NCI-H2196 treated with DMSO at 0.1 percent for 48 hours (cell line): ENCODE data around the gene HYPK.

ENCODE experiments used
- DNase-seq: peaks from one replicate; lab custom pipeline; 2025; ENCODE audit not compliant: unreplicated experiment; lab: John Stamatoyannopoulos, UW

The HYPK gene, protein sequence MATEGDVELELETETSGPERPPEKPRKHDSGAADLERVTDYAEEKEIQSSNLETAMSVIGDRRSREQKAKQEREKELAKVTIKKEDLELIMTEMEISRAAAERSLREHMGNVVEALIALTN

DNA sequence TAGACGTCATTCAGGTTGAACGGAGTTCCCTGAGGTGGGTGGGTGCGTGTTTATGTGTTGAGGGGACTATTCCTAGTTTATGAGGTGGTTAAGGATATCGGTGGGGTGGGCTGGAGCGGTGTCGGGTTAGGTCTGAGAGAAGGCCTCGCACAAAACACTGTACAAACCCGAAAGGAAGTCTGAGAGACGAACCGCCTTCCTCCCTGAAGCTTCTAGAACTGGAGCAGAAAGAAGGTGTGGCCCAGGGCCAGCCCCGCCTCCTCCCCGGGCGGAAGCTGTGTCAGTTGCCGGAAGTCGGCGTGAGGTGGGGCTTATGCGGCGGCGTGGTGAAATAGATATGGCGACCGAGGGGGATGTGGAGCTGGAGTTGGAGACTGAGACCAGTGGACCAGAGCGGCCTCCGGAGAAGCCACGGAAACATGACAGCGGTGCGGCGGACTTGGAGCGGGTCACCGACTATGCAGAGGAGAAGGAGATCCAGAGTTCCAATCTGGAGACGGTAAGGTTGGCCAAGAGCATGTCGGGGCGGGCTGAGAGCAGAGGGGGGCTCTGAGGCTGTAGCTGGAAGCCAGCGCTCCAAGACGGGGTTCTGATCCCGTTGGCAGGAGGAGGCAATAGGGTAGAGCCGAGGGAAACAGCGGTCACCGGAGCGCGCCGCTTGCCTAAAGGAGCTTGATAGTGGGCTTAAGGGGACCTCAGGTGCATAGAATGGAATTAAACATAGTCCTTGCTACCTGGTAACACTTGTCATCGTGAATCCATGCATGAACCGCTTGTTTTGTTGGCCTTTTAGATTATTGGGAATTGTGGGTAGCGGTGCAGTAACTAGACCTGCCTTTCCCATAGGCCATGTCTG lies at the start of gene HYPK:
HYPK (plus strand) TSS at position 314 of the 856 bp plus-strand sequence; CDS start at position 338, 24 bp downstream.
- peak; percentile 55 for DNase-seq

DNA sequence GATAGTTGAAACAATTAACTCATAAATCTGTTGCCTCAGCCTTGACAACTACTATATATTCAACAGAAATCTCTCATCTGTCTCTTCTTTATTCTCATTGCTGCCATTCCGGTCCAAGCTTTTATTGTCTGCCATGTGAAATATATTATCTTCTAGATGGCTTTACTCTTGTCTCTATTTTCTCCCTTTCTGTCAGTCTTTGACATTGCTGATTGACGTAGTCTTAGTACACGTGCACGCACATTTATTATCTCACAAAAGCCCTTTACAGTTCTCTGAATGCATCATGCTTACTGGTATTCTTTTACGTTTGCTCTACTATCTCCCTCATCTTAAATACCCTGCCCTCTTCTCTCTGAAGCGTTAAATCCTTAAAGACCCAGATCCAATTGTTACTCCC lies 48.5 kb upstream of the HYPK start:
- DNase-seq: no peak

DNA sequence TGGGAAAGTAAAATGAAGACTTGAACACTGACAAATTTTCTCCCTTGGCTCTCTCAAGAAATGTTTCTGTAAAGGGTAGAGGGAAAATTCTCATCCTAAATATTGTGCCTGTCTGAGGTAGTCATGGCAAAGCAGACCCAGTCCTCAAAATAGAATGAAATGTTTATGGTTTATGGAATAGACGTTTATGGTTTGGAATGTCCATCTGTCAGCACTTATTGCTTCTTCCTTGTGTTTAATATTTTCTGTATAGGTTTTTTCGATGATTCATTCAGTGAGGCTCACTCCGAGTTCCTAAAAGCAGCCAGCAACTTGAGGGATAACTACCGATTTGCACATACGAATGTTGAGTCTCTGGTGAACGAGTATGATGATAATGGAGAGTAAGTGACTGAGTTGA lies 37.6 kb upstream of the HYPK start:
- DNase-seq: no peak

DNA sequence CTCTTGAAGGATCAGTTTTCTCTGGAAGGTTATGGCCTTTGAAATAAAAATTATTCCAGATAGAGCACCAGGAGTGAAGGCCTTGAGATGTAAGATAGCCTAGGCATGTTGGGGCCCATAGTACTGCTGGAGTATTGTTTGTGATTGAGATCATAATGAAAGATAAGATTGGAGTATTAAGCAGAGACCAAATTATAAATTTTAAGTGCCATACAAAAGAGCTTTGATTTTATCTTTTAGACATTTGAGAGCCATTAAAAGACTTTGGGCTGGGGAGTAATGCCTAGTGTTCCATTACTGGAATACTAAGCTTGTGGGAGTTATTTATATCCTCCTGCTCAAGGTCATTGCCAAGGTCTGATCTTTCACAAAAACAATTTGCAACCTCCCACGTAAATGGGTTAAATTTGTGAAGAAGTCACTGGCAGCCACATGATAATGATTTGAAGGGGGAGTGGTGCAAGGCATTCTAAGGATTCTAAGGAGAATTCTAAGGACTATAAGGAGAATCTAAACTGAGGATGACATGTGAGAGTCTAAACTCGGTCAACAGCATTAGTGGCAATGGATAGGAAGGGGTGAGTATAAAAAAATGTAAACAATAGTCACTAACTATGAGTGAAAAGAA lies 36.5 kb upstream of the HYPK start:
- no peak for DNase-seq

DNA sequence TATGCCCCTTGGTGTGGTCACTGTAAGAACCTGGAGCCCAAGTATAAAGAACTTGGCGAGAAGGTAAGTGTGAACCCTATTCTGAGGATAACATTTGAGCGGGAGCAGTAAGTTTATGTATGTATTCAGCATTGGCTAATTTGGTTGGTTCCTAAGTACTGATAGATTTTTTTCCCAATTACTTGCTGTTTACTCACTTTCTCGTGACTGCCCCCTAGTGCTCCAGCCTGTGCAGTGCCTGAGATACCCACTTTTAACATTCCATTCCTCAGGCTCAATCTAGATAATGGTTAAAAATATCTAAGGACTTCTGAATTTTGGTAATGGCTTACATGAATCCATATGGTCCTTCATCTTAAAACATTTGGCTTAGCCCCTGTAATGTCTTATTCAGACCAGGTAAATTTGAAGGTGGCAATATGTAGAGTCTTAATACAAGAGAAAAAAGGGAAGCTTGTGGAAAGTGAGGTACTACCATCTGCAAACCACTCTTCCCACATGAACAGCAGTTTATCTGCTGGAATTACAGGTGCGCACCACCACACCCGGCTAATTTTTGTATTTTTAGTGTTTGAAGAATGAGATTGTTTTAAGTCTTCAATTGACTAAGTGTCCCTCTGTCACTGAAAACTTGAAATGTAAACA lies 30.7 kb upstream of the HYPK start:
- no peak for DNase-seq

DNA sequence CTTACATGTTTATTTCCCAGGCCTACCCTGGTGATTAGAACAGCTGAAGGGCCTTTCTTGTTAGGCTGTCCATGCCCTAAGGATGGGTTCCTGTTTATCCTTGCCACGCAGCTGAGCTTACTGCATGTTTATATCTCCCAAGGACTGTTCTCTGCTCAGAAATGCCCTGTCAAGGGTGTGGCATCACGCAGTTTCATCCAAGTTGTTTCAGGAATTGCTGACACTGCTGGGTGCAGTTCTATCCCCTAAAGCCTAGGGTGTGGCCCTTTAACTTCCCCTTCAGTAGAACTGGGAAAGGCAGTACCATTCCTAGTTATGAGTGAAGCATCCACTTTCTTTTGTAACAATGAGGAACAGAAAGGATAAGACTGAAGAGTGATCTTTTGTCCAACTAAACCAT lies 28.6 kb upstream of the HYPK start:
- DNase-seq: no peak

DNA sequence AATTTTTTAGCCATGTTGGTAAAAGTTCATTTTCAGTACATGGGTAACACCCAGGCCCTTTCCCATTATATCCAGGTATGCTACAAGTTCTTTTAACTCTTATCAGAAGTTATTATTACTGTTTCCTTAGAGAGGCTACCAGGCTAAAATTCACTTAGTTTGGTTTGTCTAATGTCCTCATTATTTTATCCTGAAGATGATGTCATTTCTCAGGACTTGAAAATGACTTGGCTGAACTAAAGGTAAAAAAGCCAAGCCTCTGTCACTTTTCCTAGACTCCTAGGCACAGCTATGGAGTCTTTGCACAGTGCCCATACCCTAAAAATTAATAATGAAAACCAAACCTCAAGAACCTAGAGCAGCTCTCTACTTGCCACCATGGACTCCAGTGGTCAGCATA lies 27.8 kb upstream of the HYPK start:
- DNase-seq: no peak

DNA sequence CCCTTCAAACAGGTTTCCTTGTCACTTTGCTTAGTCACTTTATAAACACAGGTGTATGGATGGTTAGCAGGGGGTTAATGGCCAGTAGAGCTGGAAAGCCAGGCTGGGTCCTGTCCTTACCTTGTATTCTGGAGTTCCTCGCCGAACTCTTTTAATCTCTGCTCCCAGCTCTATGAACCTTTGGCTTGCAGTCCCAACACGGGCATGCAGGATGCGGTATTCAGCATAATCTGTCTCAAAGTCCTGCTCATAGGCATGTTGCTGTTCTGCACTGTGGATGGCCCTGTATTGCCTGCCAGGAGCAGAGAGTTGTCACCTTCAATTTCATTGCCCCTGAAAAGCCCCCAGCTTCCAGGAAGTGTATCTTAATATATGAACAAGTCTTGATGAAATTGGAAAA lies 26.3 kb upstream of the HYPK start:
- no peak for DNase-seq

DNA sequence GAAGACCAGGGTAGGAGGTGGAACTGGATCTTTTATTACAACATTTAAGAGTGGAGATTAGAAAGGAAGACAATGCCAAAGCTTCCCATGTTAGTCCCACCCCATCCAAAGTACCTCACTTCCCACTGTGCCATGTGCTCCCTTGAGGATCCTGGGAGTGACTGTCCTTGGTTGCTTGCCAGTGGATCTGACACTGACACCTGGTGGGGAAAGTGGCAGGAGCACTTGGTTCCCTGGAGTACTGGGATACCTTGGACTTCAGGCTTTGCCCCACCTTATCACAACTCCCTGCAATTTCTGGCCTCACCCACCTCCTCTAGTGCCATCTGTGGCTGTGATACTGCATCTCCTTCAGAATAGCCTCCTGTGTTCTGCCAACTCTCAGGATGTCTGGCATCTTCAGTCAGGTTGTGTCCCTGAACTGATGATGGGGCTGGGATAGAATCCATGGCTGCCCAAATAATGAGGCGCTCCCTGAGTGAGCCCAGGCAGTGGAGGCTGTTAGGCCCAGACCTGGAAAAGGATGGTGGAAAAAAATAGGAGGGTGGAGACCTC lies 24.9 kb upstream of the HYPK start:
- peak; percentile 30 for DNase-seq

DNA sequence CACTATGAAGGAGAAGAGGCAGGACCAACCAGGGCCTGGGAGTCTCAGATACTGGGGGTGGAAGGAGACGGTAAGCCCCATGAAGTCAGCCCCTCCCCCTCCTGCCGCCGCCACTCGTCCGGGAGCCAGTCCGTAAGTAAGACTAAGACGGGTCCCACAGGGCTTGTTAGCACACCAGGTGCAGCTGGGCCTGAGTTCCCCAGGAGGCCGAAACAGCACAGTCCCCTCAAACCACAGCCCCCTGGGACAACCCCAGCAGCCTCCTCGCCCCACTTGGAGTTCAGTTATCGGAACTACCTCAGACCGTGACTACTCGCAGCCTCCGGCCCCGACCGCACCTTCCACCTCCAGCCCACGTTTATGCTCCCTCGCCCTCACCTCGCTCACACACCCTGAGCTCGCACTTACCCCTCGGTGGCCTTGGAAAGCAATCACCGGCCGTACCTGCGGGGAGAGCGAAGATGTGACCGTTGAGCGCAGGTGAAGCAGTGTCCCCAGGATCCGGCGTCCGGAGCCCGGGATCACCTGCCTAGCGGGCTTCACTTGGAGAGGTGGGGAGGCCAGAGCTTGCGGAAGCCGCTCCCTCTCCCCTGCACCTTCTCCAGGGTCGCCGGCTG lies 24.2 kb upstream of the HYPK start:
- DNase-seq: no peak

DNA sequence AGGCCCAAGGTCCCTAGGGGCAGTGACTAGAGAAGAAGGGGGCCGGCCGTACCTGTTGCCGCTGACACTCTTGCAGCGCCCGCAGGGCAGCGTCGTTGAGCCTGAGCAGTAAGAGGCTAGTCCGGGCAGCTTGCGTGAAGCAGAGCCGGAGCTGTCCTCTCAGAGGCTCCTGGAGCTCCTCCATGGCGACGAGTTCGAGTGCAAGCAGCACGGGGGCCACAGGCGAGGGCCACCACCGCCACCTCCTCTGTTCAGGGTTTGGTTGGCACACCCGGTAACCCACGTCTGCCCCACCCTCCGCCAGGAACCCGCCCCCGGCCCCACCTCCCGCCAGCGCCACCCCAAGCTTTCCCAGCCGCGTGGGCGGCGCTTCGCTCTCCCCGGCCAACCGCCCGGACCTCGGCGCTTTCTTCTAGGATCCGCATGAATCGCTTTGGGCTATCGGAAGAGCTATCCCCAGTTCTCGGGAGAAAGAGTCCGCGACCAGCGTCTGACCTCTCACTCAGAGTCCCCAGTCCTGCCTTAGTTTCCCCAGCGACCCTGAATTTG lies 23.6 kb upstream of the HYPK start, which contains the start of gene ELL3:
ELL3 (minus strand) TSS at position 249 of the 549 bp plus-strand sequence; CDS start at position 184, 65 bp downstream.
- peak; percentile 42 for DNase-seq

DNA sequence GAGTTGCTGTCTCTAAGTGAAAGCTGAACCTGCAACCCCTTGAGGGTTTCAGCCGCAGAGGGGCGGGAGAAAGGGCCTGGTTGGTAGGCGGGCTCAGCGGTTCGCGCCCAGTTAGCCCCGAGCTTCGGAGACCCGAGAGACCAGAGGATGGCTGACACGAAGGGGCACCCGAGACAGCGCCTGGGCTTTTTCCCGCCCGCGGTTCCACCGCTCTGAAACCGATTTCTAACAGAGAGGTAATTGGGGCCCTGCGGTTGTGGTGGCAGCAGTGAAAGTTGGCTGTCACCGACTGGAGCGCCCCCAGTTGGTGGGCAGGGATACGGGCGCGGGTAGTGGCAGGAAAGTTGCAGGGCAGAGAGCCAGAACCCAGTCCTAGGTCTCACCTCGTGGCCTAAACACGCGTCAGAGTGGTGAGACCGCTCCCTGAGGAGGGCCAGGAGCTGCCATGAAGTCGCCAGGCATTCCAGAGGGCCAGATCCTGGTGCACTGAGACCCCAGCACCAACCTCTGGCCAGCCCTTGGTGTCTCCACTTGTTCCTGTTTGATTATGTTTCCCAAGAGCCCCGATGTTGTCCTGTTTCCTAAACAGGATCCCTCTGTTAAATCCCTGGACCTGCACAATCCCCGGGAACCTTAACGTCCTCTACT lies 23.0 kb upstream of the HYPK start:
- peak; percentile 60 for DNase-seq

DNA sequence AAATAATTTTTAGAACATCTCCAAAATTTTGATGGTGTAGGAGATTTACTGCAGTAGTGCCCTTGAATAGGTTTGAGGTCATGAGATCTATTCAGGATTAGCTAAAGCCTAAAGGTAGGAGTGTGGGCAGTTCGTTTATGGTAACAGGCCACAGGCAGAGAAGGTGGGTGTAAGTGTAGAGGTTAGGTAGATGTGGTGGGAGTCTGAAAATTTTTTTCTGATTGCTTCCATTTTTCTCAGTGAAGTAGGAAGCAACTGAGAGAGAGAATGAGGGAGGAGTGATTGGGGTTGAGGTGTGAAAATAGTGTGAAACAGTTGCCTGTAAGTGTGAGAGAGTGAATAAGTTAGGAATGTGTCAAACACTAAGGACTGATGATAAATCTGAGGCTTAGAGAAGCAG lies 21.4 kb upstream of the HYPK start:
- no peak for DNase-seq

DNA sequence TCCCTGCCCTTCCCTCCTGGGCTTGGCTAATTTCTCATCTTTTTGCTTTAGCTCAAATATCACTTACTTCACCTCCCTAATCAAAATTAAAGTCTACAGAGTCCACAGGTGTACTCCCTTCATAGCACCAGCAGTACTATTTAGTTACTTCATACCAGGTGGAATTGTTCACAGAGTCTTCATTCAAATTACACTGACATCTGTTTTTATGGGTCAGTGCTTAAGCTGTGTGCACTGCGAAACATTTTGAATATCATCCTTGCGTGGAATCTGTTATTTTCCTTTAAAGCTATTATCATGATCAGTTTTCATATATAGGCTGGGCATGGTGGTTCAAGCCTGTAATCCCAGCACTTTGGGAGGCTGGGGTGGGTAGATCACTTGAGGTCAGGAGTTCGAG lies 11.0 kb upstream of the HYPK start:
- DNase-seq: no peak

DNA sequence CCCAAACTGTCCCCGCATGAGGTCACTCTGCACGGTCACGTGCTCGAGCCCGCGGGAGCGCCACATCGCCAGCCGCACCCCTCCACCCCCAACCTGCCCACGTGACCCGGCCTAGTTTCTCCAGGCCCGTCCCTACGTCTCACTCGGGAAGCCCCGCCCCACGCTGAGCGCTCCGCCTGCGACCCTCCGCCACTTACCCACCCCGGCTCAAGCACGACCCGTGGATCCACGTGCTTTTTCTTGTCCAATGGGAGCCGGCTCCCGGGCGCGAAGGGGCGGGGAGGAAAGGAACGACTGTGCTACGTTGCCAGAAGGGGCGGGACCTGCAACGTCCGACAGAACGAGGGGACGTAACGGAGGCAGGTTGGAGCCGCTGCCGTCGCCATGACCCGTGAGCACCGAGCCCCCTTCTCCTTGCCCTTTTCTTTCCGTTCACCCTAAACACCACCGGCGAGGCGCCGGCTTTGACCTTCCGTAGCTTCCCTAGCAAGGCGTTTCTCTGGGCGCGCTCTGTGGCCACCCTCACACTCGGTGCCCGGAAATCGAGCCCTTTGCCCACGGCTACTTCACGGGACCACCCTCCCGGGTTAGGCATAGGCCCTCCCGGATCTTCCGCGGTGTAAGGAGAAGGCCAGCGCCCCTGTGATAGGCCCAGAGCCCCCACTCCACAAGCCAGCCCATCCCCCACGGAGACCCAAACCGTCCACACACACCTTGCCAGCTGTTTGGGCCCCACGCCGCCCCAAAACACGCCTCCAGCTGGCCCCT lies 8.2 kb upstream of the HYPK start, which contains the start of gene SERF2:
SERF2 (plus strand) TSS at position 328 of the 768 bp plus-strand sequence; CDS start at position 385, 57 bp downstream.
- peak; percentile 81 for DNase-seq

DNA sequence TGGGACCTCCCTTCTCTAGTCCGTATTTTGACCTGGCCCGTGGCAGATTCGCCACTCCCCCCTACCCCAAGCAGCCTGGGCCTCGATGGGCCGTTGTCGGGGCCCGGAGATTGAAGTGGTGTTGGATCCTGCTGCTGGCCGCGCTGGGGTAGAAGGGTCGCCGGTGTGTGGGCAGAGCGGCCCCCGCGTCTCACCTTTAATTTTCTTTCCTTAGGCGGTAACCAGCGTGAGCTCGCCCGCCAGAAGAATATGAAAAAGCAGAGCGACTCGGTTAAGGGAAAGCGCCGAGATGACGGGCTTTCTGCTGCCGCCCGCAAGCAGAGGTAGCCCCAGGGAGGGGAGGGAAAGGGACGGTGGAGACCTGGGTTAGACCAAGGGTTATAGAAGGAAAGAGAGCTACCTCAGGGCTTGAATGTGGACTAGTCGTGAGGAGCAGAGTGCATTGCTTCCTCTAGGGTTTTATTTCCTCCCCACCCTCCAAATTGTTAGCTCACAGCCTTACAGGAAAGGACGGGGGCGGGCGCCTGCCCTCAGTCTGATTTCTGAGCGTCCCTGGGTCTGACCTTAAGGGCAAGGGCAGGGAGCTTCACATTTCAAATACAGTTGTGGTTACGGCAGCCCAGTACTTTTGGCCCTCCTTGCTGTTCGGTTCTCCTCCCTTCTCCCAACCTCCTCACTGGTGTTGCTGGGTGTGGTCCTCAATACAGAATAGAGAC lies 7.5 kb upstream of the HYPK start:
- DNase-seq: no peak

DNA sequence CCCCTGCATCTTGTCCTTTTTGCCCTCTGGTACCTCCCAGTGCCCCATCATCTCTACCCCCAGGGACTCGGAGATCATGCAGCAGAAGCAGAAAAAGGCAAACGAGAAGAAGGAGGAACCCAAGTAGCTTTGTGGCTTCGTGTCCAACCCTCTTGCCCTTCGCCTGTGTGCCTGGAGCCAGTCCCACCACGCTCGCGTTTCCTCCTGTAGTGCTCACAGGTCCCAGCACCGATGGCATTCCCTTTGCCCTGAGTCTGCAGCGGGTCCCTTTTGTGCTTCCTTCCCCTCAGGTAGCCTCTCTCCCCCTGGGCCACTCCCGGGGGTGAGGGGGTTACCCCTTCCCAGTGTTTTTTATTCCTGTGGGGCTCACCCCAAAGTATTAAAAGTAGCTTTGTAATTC lies 6.8 kb upstream of the HYPK start:
- no peak for DNase-seq

DNA sequence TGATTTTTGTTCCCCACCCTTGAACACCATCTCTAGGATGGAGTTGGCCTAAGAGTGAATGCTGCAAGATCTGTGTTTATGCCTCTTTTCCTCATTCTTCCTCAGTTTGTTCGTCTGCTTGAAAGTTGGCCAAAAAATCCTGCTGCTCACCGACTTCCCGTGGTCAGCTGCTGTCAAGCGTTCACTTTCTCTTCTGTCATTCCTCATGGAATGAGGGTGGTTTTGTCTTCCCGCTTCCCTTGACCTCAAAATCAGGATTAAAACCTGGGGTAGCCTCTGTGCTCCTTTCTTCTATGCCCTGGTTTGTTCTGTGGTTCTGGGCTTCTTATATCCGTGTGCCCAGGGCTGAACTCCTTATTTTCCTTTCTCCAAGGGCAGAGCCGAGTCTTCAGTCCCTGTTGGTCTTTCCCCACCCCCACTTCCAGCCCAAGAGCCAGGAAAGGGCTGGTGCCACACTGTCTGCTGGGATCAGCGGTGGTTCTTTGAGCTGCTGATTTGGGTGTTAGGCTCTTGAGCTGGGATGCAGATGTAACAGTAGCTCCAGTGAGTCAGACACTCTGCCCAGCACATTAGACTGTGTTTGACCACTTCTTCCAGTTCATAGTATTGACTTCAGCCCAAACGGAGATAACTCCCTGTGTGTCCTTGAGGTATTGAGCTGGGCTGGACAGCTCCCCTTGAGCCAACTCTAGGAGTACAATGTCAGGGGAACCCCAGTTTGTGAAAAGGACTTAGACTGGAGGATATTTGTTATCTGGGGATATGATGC lies 5.9 kb upstream of the HYPK start:
- DNase-seq: no peak
